Activated gamma-delta T cell treated with Interleukin-2 at 50 U/mL for 16 hours (primary cell): Measurements from ENCODE around the gene DRD1.
"Not testable (repeated sequence)": the region's sequence is repeated elsewhere in the genome, so short reads cannot be mapped to it uniquely, and the experiment has no call there.

Source experiments
- DNase-seq: peaks from one replicate; pipeline ENCODE4 v3.0.0-alpha.2; 2020

Gene DRD1

GRCh38 chr5:175422058-175422457 lies 21.9 kb downstream of the DRD1 start:
- DNase-seq, result no peak

- DNase-seq, result no peak
Observed at GRCh38 chr5:175420383-175420782, 23.6 kb downstream of the DRD1 start.

- no peak for DNase-seq
Observed at GRCh38 chr5:175418251-175418650, 25.7 kb downstream of the DRD1 start.

GRCh38 chr5:175417384-175417783 lies 26.6 kb downstream of the DRD1 start:
- DNase-seq, result no peak

DNA sequence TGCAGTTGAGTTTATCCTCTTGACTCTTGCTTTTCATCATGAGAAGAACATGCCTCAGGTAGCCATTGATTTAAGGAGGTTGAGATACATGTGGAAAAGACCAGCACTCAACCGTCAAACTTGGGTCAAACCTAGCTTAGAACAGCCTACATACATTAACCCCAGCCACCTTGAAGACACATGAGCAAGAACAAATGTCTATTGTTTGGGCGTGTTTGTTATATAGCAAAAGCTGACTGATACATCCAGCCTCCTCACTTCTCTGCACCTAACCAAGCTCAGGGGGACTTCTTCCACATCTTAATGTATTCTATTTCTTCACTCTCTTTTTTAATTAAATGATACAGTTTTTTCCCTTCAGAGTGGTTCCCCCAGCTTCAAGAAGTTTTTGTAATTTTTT lies 28.7 kb downstream of the DRD1 start:
- DNase-seq, result no peak

- DNase-seq, result no peak
Observed at GRCh38 chr5:175410926-175411325, 33.1 kb downstream of the DRD1 start.

DNA sequence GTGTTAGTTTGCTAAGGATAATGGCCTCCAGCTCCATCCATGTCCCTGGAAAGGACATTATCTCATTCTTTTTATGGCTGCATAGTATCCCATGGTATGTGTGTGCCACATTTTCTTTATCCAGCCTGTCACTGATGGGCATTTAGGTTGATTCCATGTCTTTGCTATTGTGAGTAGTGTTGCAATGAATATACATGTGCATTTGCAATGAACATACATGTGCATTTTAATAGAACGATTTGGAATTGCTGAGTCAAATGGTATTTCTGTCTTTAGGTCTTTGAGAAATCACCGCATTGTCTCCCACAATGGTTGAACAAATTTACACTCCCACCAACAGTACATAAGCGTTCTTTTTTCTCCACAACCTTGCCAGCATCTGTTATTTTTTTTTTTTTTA lies 37.7 kb downstream of the DRD1 start:
- DNase-seq, result no peak

DNA sequence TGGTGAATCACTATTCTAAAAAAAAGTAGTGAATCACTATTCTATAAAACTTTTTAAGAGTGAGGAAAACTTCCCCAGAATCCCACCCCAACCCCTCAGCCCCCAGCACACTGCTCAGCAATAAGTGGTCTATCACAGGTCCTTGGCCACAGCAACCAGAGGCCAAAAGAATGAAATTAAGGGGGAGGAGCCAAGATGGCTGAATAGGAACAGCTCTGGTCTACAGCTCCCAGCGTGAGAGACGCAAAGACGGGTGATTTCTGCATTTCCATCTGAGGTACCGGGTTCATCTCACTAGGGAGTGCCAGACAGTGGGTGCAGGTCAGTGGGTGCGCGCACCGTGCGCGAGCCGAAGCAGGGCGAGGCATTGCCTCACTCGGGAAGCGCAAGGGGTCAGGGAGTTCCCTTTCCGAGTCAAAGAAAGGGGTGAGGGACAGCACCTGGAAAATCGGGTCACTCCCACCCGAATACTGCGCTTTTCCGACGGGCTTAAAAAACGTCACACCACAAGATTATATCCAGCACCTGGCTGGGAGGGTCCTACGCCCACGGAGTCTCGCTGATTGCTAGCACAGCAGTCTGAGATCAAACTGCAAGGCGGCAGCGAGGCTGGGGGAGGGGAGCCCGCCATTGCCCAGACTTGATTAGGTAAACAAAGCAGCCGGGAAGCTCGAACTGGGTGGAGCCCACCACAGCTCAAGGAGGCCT lies 46.2 kb downstream of the DRD1 start:
- DNase-seq, result not testable (repeated sequence)

DNA sequence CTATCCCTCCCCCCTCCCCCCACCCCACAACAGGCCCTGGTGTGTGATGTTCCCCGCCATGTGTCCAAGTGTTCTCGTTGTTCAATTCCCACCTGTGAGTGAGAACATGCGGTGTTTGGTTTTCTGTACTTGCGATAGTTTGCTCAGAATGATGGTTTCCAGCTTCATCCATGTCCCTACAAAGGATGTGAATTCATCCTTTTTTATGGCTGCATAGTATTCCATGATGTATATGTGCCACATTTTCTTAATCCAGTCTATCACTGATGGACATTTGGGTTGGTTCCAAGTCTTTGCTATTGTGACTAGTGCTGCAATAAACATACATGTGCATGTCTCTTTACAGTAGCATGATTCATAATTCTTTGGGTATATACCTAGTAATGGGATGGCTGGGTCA lies 48.6 kb downstream of the DRD1 start:
- DNase-seq, result not testable (repeated sequence)

DNA sequence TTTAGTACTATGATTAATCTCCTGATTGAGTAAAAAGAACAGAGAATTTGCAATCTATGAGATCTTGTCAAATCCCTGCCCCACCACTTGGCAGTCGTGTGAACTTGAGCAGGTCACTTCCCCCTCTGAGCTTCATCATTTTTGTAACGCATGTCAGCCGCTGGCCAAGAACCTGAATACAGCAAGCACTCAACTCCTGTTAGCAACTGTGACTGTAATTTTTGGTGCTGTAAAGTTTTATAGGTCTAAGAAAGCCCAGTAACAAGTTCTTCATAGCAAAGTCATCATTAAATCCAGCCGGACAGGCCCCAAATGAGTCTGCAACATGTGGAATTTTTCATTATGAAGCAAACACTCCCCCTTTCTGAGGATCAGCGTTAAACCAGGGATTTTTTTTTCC lies 49.4 kb downstream of the DRD1 start:
- DNase-seq, result no peak

GRCh38 chr5:175393897-175394296 lies 50.1 kb downstream of the DRD1 start:
- DNase-seq, result no peak

DNA sequence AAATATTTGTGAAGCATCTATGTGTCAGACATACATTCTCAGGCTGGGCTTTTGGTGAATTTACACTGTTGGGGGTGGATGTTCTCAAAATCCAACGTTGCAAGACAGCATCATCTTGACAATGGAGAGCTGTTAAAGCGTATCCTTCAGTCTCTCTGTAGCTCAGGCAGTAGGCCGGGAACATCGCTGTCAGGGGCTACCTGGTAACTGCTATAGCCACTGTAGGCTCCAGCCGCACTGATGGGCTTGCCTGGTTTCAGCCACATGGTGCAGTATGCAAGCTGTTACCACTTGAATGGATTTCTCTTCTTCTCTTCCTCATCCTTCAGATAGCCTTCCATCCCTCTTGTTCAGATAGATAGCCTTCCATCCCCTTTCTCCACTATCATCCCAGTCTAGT lies 51.7 kb downstream of the DRD1 start:
- DNase-seq, result no peak

DNA sequence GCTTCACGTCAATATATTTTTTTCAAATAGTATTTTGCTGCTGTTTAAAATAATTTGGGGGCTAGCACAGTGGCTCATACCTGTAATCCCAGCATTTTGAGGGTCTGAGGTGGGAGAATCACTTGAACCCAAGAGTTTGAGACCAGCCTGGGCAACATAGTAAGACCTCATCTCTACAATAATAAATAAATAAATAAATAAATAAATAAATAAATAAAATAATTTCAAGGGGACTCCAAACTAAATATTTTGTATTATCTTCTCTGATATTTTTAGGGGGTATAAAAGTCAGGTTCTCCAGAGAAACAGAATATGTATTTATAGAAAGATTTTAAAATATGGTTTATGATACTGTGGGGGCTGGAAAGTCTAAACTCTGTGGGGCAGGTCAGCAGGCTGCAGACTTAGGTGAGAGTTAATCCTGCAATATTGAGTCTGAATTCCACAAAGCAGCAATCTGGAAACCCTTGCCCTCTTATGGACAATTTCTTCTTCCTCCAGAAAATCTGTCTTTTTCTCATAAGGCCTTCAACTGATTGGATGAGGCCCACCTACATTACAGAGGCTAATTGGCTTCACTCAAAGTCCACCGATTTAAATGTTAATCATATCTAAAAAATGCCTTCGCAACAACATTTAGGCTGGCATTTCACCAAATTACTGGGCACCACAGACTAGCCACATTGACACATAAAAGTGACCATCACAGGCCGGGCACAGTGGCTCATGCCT lies 53.5 kb downstream of the DRD1 start:
- no peak for DNase-seq
